HG03280 (cell line): ENCODE results near the gene MRPL2.

ENCODE experiments used
- ATAC-seq: cut with Tn5 transposase; IDR thresholded peaks from one replicate; pipeline ENCODE4 v1.9.1; 2021; ENCODE audit warnings: mild to moderate bottlenecking, moderate library complexity; ENCODE audit not compliant: unreplicated experiment

MRPL2 gene

GRCh38 chr6:43021270-43022047 is 37.8 kb downstream of the MRPL2 start, which contains the start of gene RRP36:
TSS of gene RRP36 (plus strand) at chr6:43021623. CDS start at chr6:43021655, 32 bp downstream.
- peak; percentile 71 for ATAC-seq

DNA sequence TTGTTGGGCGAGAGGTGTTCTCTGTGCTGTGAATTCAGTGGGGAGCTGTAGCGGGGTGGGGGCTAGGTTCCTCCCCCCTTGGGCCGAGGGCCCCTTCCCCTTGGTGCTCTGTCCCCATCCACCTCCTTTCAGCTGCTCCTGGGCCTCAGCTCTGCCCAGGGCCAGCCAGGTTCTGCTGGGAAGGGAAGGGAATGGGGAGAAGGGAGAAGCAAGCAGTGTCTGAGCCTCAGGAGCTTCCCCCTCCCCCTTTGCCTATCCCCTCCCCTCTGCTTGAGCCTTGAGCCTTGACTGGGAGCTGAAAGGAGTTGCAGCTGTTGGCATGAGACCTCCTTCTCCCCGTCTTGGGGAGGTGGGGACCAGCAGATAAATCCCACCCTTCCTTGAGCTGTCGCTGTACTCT is 38.4 kb downstream of the MRPL2 start:
- no peak for ATAC-seq

DNA sequence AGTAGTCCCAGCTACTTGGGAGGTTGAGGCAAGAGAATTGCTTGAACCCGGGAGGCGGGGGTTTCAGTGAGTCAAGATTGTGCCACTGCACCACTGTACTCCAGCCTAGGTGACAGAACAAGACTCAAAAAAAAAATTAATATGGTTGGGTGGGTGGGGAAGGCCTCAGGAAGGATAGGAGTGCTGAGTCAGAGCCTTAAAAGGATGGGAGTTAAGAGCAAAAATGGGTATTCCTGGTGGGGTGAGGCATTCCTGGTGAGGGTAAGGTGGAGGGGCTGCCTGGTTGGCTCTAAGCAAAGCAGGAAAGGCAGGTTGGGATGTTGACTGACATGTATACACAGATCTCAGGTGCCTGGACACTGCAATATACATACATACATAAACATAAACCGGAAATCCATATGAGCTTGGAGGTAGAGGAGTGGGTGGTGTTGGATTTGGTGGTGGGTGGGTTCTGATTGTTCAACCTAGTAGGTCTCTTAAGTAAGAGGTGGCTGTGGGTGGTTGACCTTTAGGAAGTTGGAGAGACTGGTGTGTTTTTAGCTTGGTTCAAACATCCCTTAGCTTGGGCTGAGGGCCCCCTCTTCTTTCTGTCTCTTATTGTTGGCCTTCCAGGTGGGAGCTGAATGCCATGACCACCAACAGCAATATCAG is 39.1 kb downstream of the MRPL2 start:
- no peak for ATAC-seq

DNA sequence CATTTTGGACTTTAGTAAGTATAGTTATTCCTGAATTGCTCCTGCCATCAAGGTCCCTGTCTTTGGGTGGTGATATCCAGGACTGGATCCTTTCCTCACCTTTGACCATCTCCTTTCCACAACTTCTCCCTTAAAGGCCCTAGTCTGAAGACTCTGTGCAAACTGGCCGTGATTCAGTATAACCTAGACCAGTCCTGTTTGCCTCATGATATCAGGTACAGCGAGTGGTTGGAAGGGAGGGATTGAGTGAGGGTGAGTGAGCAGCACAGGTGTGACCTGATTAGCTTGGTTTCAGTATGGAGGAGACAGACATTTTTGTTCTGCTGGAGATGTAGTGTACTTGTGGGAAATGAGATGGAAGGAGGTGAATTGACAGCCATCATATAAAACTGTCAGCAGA is 40.1 kb downstream of the MRPL2 start:
- ATAC-seq: no peak

DNA sequence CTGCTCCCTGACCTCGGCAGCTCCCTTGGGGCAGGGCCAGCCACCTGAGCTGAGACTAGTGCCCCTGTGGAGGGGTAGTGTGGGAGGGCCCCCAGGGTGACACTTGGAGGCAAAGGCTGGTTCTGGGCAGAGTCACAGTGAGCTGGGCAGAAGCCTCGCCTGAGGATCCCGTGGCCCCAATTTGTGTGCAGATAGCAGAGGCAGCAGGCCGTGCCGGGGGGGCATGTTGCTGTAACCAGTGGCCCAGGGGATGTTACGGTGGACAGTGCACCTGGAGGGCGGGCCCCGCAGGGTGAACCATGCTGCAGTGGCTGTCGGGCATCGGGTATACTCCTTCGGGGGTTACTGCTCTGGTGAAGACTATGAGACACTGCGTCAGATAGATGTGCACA is 42.3 kb downstream of the MRPL2 start:
- no peak for ATAC-seq

DNA sequence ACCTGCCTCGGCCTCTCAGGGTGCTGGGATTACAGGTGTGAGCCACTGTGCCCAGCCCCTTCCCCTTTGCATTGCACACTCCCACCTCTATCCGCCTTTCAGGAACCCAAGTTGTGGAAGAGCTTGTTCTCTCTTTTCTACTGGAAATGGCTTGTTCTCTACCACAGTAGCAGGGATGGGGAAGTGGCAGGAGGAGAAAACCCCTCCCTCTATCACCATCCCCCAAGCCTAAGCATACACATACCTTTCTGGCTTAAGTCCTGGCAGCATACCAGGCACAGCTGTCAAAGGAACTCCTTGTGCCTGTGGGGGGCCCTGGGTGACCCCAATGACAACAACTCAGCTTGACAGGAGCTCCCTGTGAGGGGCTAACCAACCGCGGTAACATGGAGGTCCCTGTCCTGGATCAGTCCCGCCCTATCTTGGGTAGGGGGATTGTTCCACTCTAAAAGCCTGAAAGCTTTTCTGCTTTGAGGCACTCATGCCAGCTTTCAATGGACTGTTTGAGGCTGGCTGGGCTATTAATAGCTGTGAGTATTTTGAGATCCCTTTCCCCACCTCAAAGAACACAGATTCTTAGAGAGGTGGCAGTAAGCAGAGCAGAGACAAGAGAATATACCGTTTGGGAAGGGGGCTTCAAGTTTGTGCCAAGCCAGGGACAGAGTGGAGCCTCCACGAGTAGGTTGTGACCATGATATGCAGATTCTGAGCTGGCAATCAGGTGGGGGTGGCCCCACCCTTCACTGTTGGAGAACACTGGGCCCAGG is 42.9 kb downstream of the MRPL2 start:
- ATAC-seq: no peak

GRCh38 chr6:43014434-43014909 is 44.8 kb downstream of the MRPL2 start:
- ATAC-seq: no peak

GRCh38 chr6:43013843-43014433 is 45.3 kb downstream of the MRPL2 start, which contains the start of the genes KLHDC3 and MEA1:
TSS of gene KLHDC3 (plus strand) at chr6:43014249. CDS start at chr6:43017193, 2,944 bp downstream.
TSS of gene MEA1 (minus strand) at chr6:43013946. CDS start at chr6:43013813, 133 bp downstream.
- ATAC-seq: peak; percentile 93

DNA sequence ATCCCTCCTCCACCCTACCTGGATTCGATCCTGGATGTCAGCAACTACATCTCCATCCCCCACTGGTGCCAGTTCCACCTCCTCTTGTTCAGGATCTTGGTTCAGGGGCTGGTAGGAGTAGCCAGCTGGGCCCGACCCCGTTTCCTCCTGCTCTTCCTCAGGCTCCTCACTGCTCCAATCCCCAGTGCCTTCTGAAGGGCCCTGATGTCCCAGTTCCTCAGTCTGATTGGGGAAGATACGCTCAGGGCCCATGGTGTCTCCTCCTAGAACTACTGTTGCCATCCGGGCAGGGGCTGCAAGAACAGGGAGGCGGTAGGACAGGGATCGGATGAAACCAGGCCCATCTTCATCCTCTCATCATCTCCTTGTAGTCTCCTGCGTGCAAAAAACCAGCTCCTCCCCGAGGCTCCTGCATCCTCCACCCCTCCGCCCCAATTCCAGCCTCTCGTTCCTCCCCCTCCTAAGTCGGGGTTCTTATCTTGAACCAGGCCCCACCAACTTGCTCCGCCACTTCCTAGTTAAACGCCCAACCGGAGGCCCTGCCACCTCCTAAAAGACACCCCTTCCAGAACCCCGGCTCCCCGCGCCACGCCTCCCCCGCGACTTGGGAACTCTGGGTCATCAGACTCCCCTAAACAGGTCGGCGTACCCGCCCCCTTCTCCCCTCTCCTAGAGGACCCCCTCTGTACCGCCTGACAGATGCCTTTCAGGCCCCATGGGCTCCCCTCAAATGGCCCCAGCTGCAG is 46.0 kb downstream of the MRPL2 start:
- no peak for ATAC-seq

GRCh38 chr6:43012364-43012763 is 46.9 kb downstream of the MRPL2 start:
- ATAC-seq: no peak

GRCh38 chr6:43011207-43011606 is 48.0 kb downstream of the MRPL2 start:
- ATAC-seq: no peak

DNA sequence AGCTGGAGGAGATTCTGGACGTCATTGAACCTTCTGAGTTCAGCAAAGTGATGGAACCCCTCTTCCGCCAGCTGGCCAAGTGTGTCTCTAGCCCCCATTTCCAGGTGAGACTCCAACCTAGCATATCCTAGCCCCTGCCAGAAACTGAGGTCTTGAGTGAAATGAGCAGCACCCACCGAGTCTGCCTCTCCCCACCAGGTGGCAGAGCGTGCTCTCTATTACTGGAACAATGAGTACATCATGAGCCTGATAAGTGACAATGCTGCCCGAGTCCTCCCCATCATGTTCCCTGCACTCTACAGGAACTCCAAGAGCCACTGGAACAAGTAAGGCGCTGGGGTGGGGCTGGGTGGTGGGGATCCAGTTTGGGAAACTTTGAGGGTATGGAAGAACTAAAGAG is 50.1 kb downstream of the MRPL2 start:
- no peak for ATAC-seq

- no peak for ATAC-seq
Observed at GRCh38 chr6:43007126-43007525, 52.1 kb downstream of the MRPL2 start.

GRCh38 chr6:43006251-43006650 is 53.0 kb downstream of the MRPL2 start:
- no peak for ATAC-seq

DNA sequence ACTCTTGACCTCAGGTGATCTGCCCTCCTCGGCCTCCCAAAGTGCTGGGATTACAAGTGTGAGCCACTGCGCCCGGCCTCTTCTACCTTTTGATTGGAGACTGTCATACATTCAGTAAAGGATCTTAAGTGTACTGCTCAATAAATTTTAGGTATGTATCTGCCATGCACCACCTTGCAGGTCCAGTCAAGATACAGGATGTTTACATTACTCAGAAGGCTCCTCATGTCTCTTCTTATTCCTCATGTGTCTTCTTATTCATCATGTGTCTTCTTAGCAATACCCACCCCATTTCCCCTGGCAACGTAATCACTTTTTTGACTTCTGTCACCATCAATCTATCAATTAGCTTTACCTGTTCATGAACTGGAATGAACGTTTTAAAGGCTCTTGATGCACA is 53.4 kb downstream of the MRPL2 start:
- no peak for ATAC-seq
